GM18867 (cell line): ENCODE measurements around the gene CCDC141.
"Not testable (repeated sequence)": the region's sequence is repeated elsewhere in the genome, so short reads cannot be mapped to it uniquely, and the experiment has no call there.

Experiments used
- ATAC-seq: cut with Tn5 transposase; IDR thresholded peaks from one replicate; pipeline ENCODE4 v1.9.1; 2021; ENCODE audit warnings: mild to moderate bottlenecking, moderate library complexity; ENCODE audit not compliant: unreplicated experiment

CCDC141 gene

DNA sequence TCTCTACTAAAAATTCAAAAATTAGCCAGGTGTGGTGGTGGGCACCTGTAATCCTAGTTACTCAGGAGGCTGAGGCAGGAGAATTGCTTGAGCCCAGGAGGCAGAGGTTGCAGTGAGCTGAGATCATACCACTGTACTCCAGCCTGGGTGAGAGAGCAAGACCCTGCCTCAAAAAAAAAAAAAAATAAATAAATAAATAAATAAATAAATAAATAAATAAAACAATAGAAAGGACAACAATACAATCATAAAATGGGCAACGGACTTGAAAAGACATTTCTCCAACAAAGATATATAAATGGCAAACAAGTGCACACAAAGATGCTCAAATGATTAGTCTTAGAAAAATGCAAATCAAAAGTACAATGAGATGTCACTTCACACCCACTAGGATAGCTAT is 60.5 kb downstream of the CCDC141 start:
- not testable (repeated sequence) for ATAC-seq

DNA sequence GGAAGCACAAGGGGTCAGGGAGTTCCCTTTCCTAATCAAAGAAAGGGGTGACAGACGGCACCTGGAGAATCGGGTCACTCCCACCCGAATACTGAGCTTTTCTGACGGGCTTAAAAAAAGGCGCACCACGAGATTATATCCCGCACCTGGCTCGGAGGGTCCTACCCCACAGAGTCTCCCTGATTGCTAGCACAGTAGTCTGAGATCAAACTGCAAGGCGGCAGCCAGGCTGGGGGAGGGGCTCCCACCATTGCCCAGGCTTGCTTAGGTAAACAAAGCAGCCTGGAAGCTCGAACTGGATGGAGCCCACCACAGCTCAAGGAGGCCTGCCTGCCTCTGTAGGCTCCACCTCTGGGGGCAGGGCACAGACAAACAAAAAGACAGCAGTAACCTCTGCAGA is 67.3 kb downstream of the CCDC141 start:
- not testable (repeated sequence) for ATAC-seq

DNA sequence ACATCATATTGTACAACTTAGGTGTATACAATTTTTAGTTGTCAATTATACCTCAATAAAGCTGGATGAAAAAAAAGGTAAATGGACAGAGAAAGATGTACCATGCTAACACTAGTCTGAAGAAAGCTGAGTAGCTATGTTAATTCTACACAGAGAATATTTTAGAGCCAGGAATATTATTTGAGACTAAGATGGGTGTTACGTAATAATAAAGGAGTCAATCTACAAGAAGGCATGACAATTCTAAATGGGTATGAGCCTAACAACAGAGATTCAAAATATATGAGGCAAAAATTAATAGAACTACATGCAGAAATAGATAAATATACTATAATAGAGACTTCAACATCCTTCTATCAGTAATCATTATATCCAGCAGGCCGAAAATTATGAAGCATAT is 69.1 kb downstream of the CCDC141 start:
- no peak for ATAC-seq

GRCh38 chr2:178978667-178979066 is 71.3 kb downstream of the CCDC141 start:
- no peak for ATAC-seq

- ATAC-seq: no peak
Observed at GRCh38 chr2:178976351-178976750, 73.6 kb downstream of the CCDC141 start.

- no peak for ATAC-seq
Observed at GRCh38 chr2:178962805-178963433, 87.0 kb downstream of the CCDC141 start.

GRCh38 chr2:178962152-178962551 is 87.8 kb downstream of the CCDC141 start:
- ATAC-seq: no peak

DNA sequence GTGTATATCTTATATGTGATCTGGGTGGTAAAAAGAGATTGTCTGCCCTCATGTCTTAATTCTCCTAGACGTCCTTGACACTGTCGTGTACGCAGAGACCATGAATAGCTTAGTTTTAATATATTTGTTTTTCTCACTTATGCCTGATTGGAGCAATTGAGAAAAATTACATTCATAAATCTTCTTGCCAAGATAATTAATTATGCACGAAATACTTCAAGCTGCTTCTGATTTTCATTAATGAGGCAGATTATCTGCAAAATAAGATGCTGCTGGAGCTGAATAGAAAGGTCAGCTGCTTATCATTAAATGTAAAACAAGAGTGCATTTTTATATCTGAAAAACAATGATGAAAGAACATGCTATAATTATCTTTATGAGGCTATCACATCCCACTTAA is 95.9 kb downstream of the CCDC141 start:
- ATAC-seq: no peak

GRCh38 chr2:178951266-178952006 is 98.5 kb downstream of the CCDC141 start:
- ATAC-seq: no peak

- ATAC-seq: peak; percentile 96
Observed at GRCh38 chr2:178949584-178949983, 100.4 kb downstream of the CCDC141 start.

DNA sequence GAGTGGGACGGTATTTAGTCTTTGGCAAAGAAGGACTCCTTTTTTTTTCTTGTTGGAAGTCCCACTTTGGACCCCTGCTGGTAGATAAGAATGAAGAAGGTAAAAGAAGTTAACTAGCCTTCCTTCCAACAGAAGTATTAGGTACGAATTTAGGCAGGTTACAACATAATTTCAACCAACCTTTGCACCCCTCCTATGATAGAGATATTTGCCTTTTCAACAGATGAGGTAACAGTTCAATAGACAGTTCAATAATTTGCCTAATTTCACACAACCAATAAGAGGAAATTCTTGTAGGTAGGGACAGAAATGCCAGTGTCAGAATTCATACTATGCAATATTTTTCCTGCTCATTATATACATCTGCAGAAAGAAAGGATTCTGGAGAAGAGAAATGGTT is 100.8 kb downstream of the CCDC141 start:
- ATAC-seq: no peak

- ATAC-seq: no peak
Observed at GRCh38 chr2:178947006-178947405, 102.9 kb downstream of the CCDC141 start.

DNA sequence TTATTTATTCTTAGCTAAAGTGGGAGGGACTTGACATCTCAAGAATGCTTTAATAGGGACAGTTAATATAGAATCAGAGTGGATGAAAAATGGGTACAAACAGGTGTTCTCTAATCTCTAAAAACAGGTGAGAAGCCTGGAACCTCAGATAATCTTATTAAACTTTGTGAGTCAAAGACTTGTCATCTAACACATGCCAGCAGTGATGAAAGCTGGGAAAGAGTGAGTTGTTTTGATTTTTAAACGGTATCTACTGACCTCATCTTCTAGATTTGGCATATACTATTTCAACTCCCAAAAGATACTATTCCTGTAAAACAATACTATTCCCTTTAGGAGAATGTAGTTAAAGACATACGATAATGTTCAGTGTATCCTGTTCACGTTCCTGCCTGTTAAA is 103.4 kb downstream of the CCDC141 start:
- no peak for ATAC-seq

DNA sequence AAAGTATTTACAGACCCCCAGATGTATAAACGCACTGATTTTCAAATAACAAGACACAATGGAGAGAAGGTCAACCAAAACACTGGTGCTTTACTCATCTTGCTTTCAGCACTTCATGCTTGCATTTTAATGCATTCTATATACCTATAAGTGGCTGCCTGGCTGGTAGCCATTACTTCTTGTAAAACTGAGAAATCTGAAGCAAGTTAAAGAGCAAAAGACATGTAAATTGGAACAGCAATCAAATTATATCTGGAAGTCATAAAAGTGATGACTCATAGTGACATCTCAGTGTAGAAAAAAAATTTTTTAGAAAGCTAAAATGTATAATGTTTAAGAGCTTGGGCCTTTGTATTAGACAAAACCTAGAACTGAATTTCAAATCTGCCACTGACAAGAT is 106.2 kb downstream of the CCDC141 start:
- no peak for ATAC-seq

DNA sequence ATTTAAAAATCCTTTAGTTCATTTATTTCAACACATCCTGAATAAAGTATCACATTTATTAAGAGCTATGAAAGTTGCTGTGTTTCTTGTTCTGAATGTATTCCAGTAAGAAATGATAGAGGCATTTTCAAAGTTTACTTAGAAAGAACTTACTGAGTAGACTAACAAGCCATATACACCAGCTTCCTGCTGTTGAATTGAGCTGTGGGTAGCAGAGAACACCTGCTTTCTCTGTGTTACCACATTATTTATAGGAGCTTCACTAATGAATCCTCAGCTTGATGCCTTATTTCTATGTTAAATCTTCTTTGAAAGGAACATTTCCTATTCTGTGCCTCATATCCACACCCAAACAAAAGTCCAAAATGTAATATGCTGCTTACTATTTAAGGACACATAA is 115.4 kb downstream of the CCDC141 start:
- ATAC-seq: no peak

DNA sequence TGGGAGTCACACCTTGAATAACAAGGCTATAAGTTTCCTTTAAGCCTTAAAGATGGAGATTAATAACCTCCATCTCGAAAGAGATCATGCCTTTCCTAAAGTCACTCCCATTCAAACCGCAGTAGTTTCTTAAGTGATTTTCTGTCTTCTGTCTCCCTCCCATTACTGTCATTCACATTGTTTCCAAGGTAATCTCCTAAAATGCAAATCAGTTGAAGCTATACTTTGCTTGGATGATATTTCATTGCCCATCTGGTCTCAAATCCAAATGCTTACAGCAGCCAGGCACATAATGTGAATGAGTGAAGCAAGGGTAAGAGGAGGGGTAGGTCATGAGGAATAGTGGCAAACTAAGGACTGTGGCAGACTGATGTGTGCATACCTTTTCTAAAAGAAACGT is 116.4 kb downstream of the CCDC141 start:
- no peak for ATAC-seq

DNA sequence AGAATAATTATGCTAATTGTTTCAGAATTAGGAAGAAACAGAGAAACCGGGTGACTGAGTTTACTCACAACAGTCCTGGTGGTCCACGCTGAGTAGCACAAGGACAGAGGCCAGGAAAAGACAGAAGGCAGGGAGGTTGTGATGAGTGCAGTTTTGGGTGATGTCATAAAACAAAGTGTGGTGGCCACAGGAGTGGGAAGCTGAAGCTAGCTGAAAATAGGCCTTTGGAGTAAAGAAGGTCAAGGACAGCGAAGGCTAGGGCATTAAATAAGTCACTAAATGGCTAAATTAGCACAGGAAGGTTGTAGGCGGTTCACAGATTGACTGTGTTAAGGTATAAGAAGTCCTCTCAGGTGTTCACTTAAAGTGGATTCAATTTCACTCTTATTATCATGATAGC is 121.9 kb downstream of the CCDC141 start:
- ATAC-seq: peak; percentile 82

GRCh38 chr2:178927173-178927572 is 122.8 kb downstream of the CCDC141 start:
- ATAC-seq: no peak

DNA sequence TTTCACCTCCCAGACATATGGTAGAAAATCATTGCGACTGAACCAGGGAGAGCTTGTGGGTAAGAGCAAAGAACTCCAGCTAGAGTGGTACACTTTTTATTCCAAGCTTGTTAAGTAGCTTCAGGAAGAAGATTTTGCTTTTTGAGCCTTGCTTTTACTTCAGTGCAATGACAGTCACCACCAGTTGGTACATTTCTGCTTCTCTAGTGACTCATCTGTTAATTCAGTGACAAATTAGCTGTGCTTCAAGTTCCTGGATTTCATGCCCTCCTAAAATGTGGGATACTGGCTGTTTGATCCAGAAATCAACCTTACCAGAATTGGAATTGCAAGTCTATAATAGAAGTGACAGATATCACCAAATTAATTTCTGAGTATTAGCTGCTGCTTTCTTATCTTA is 125.1 kb downstream of the CCDC141 start:
- no peak for ATAC-seq

- no peak for ATAC-seq
Observed at GRCh38 chr2:178923546-178923945, 126.4 kb downstream of the CCDC141 start.

DNA sequence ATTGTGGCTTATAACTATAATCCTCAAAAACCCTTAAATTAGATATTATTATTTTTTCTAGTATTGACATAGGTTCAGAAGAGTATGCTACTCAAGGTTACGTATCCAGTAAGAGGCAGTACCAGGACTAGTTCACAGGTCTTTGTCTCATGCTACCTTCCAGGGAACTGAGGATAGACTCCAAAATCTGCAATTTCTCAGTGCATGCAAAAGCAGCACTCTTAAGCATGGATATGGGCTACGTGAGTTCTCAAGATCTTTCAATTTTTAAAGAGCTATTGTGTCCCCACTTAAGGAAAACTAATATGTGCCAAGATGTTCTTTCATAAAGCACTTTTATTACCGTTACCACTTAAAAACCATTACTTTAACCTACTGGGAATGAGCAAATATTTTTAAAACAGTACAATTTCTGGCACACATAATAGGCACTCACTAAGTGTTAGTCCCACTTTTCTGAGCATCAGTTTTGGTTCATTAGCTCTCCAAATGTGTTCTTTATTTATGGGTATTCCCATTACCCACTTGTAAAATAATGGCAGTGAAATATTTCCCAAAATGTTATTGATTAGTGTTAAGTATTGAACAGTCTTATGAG is 128.9 kb downstream of the CCDC141 start:
- no peak for ATAC-seq

GRCh38 chr2:178917555-178917954 is 132.4 kb downstream of the CCDC141 start:
- ATAC-seq: no peak
